Gastrocnemius medialis (tissue), 4 donors: Measurements from ENCODE around the gene GSTP1.

ENCODE experiments used
- POLR2A ChIP-seq, 2 donors: fragments of 450-650 bp; IDR thresholded peaks; one replicate each; pipeline ENCODE4 v1.6.1; 2017; ENCODE audit warnings: antibody characterized with exemption in 2 of 2, mild to moderate bottlenecking in 2 of 2, moderate library complexity in 2 of 2
- TF ChIP-seq, protein P1 (sequence below), 5 experiments: fragments of 450-650 bp in 3 of 5; fragments of 200-600 bp in 2 of 5; sonication (generic) in 2 of 5; IDR thresholded peaks in 4 of 5; conservative IDR thresholded peaks in 1 of 5; 1 replicate in 4 of 5; 2 replicates in 1 of 5; pipeline ENCODE4 v1.5.1; 2016 to 2019; ENCODE audit warnings: antibody characterized with exemption in 5 of 5, mild to moderate bottlenecking in 3 of 5, moderate library complexity in 3 of 5

DNA sequence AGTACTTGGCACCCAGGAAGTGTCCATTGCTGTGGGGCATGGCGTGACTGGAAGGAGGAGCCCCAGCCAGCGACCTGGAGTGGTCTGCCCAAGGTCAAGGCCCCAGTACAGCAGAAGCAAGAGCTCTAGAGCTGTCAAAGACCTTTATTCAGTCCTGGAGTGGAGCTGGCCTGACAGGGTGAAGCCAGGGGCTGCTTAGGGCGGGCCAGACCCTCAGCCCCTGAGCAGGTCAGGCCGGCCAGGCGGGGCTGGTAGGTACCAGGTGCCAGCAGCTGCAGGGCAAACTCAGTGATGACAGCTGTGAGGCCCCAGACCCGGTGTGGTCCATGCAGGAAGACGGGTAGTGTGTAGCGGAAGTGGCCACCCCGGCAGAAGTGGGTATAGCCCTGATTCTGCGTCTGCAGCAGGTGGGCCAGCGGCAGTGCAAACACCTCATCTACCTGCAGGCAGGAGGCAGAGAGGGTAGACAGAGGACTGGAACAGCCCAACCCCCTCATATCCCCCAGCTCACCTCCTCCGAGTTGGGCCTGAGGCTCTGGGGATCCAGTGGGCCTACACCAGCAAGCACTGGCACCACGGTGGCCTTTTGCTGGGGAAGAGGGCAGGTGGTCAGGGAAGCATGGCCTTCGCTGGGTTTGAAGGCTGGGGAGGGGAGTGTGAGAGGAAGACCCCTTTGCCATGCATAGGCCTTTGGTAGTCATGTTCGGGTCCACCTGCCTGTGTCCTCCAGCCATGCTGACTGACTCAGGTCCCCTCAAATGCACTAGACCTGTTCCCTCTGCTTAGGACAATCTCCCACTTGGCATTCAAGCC is 44.4 kb downstream of the GSTP1 start:
- TF ChIP-seq, protein P1, sequence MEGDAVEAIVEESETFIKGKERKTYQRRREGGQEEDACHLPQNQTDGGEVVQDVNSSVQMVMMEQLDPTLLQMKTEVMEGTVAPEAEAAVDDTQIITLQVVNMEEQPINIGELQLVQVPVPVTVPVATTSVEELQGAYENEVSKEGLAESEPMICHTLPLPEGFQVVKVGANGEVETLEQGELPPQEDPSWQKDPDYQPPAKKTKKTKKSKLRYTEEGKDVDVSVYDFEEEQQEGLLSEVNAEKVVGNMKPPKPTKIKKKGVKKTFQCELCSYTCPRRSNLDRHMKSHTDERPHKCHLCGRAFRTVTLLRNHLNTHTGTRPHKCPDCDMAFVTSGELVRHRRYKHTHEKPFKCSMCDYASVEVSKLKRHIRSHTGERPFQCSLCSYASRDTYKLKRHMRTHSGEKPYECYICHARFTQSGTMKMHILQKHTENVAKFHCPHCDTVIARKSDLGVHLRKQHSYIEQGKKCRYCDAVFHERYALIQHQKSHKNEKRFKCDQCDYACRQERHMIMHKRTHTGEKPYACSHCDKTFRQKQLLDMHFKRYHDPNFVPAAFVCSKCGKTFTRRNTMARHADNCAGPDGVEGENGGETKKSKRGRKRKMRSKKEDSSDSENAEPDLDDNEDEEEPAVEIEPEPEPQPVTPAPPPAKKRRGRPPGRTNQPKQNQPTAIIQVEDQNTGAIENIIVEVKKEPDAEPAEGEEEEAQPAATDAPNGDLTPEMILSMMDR (IDR thresholded peaks at IDR 0.05 in 4 of 5, conservative IDR thresholded peaks at IDR 0.05 in 1 of 5) = no peak
- no peak for TF ChIP-seq POLR2A (IDR thresholded peaks at IDR 0.05)
